ENCODE measurements around the gene ARMH2. TPM values are rescaled to one million over a fixed set of nuclear protein-coding genes. Genes with fewer than 3 reads are reported as not detected.

Gene ARMH2
- total RNA-seq, 2 donors from 2014 or later, result not detected

DNA sequence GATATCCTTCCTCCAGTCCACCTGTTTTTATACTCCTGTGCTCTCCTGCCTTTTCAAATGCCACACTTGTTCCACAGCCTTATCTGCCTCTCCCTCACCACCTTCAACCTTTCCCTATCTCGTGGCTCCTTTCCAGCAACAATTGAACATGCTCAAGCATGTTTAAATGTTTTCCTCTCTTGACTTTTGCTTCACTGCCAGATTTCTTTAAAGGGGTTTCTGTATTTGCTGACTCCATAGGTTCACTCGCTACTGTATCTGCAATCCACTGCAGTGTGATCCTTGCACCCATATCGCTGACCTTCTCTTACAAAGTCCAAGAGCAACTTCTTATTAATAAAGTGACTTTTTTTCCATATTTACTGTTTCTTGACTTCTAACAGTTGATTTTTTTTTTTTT is 35.1 kb downstream of the ARMH2 start:
- TF ChIP-seq, protein P1, sequence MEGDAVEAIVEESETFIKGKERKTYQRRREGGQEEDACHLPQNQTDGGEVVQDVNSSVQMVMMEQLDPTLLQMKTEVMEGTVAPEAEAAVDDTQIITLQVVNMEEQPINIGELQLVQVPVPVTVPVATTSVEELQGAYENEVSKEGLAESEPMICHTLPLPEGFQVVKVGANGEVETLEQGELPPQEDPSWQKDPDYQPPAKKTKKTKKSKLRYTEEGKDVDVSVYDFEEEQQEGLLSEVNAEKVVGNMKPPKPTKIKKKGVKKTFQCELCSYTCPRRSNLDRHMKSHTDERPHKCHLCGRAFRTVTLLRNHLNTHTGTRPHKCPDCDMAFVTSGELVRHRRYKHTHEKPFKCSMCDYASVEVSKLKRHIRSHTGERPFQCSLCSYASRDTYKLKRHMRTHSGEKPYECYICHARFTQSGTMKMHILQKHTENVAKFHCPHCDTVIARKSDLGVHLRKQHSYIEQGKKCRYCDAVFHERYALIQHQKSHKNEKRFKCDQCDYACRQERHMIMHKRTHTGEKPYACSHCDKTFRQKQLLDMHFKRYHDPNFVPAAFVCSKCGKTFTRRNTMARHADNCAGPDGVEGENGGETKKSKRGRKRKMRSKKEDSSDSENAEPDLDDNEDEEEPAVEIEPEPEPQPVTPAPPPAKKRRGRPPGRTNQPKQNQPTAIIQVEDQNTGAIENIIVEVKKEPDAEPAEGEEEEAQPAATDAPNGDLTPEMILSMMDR (IDR thresholded peaks at IDR 0.05), result no peak
- Histone ChIP-seq H3K27ac (no peak overlapping the region), H3K4me3 (no peak overlapping the region), H3K27me3 (replicated peaks; ENCODE audit: insufficient read depth) (no peaks in the 10 kb centered on the region), H3K9me3 (no peaks in the 10 kb centered on the region), H3K4me1 (ENCODE audit: control insufficient read depth in 1 of 2, low read depth in 2 of 2) (no peaks in the 10 kb centered on the region), H3K36me3 (no peaks in the 10 kb centered on the region)
- ATAC-seq (ENCODE audit: insufficient number of reproducible peaks, low FRiP score, low read depth) (no peak), DNase-seq (ENCODE audit: low spot score) (no peak)

DNA sequence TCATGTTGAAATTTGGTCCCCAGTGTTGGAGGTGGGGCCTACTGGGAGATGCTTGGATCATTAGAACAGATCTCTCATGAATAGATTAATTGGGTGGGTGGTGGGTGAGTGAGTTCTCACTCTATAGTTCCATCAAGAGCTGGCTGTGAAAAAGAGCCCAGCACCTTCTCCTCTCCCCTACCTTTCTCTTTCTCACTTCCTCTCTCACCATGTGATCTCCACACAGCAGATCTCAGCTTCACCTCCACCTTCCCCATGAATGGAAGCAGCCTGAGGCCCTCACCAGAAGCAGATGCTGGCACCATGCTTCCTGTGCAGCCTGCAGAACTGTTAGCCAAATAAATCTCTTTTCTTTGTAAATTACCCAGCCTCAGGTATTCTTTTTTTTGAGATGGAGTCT is 36.9 kb downstream of the ARMH2 start:
- Histone ChIP-seq H3K4me3 (no peak overlapping the region), H3K9me3 (no peaks in the 10 kb centered on the region), H3K36me3 (no peaks in the 10 kb centered on the region), H3K27me3 (replicated peaks; ENCODE audit: insufficient read depth) (no peaks in the 10 kb centered on the region), H3K27ac (no peak overlapping the region), H3K4me1 (ENCODE audit: control insufficient read depth in 1 of 2, low read depth in 2 of 2) (no peaks in the 10 kb centered on the region)
- TF ChIP-seq, protein P1 (IDR thresholded peaks at IDR 0.05), result no peak
- DNase-seq (ENCODE audit: low spot score), result no peak
- no peak for ATAC-seq (ENCODE audit: insufficient number of reproducible peaks, low FRiP score, low read depth)

DNA sequence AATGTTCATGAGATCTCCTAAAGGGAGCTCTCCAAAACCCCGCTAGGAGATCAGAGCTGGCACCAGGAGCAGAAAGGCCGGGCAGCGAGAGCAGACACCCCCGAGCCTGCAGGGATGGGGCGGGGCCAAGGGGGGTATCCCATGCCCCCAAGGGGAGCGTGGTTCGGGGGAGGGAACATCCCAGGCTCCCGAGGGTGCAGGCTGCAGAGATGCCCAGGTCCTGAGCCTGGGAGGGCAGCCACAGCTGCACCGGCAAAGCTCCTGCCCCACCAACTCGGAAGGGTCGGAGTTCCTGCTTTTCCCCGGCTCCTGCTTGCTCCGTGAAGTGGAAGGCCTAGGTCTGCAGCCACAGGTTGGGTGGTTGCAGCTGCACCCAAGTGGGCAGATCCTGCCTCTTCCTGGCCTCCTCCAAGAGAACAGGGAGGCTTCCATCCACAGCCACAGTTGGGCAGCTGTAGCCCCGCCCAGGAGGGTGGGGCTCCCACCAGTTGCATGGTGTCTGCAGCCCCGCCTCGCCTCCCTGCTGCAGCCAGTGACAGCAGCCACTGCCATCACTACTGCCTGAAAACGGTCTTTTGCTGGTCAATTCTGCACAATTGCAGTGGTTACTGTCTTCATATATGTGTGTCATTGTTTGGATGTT is 37.4 kb downstream of the ARMH2 start:
- Histone ChIP-seq H3K4me3 (no peak overlapping the region), H3K9me3 (no peaks in the 10 kb centered on the region), H3K36me3 (no peaks in the 10 kb centered on the region), H3K4me1 (ENCODE audit: control insufficient read depth in 1 of 2, low read depth in 2 of 2) (no peaks in the 10 kb centered on the region), H3K27ac (no peak overlapping the region), H3K27me3 (replicated peaks; ENCODE audit: insufficient read depth) (no peaks in the 10 kb centered on the region)
- TF ChIP-seq, protein P1 (IDR thresholded peaks at IDR 0.05), result no peak
- DNase-seq (ENCODE audit: low spot score), result no peak
- no peak for ATAC-seq (ENCODE audit: insufficient number of reproducible peaks, low FRiP score, low read depth)

DNA sequence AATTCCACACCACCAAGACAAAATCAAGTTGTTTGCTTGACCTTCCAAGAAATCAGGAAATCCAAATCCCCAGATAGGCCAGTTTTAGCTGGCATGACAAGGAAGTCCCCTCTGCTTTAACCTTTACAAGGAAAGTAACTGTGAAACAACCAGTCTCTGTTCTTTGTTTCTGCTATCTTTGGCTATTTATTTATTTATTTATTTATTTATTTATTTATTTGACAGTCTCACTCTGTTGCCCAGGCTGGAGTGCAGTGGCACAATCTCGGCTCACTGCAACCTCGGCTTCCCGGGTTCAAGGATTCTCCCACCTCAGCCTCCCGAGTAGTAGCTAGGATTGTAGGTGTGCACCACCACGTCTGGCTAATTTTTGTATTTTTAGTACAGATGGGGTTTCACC is 38.5 kb downstream of the ARMH2 start:
- DNase-seq (ENCODE audit: low spot score) (no peak), ATAC-seq (ENCODE audit: insufficient number of reproducible peaks, low FRiP score, low read depth) (no peak)
- Histone ChIP-seq H3K4me1 (ENCODE audit: control insufficient read depth in 1 of 2, low read depth in 2 of 2) (no peaks in the 10 kb centered on the region), H3K9me3 (no peaks in the 10 kb centered on the region), H3K36me3 (no peaks in the 10 kb centered on the region), H3K27ac (no peak overlapping the region), H3K27me3 (replicated peaks; ENCODE audit: insufficient read depth) (no peaks in the 10 kb centered on the region), H3K4me3 (no peak overlapping the region)
- TF ChIP-seq, protein P1 (IDR thresholded peaks at IDR 0.05), result no peak

DNA sequence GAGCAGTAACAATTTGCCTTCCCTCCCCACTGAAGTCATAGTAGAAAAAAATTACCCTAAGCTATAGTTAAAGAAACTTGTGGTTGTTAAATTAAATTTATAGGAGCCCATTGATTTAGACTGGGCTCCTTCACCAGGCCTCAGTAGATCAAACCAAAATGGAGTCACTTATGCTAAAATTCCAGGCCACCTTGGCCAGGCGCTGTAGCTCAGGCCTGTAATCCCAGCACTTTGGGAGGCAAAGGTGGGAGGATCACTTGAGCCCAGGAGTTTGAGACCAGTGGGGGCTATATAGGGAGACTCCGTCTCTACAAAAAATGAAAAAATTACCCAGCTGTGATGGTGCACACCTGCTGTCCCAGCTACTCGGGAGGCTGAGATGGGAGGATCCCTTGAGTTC is 39.0 kb downstream of the ARMH2 start:
- no peak overlapping the region for H3K4me3 ChIP-seq
- H3K27ac ChIP-seq, result no peak overlapping the region
- TF ChIP-seq, protein P1 (IDR thresholded peaks at IDR 0.05), result no peak
- no peaks in the 10 kb centered on the region for H3K27me3 ChIP-seq (replicated peaks; ENCODE audit: insufficient read depth)
- DNase-seq (ENCODE audit: low spot score) (no peak), ATAC-seq (ENCODE audit: insufficient number of reproducible peaks, low FRiP score, low read depth) (no peak)
- no peaks in the 10 kb centered on the region for H3K36me3 ChIP-seq
- H3K4me1 ChIP-seq (ENCODE audit: control insufficient read depth in 1 of 2, low read depth in 2 of 2), result no peaks in the 10 kb centered on the region
- no peaks in the 10 kb centered on the region for H3K9me3 ChIP-seq

All from thoracic aorta (tissue), 2 donors.